Measurements from ENCODE around the gene FAM200B. TPM values are rescaled to one million over a fixed set of nuclear protein-coding genes. Genes with fewer than 3 reads are reported as not detected.

Gene FAM200B
- total RNA-seq, 1 donor from 2014 or later, result 25.5 TPM

DNA sequence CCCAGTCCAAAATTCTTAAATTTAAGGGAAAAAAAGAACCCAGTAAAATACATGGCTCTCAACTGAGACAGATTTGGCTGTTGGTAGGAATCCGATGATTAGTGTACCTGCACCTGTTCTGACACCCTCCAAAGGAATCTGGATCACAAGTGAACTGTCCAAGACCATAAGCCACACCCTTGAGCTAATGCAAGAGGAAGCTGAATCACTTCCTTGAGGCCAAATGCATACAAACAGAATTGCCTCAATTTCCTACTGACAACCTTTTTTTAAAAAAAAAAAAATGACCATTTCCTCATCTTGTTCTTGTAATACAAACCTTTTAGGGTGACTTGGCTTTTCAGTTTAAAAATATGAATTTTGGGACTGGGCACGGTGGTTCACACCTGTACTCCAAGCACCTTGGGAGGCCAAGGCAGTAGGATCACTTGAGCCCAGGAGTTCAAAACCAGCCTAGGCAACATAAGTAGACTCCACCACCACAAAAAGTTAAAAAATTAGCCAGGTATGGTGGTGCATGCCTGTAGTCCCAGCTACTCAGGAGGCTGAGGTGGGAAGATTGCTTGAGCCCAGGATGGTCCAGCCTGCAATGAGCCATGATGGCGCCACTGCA lies 15.8 kb upstream of the FAM200B start:
- DNase-seq, result no peak
- intact Hi-C loops (cut with DNase I), result no loop called here
- ATAC-seq (ENCODE audit: poor library complexity), result peak; percentile 51

DNA sequence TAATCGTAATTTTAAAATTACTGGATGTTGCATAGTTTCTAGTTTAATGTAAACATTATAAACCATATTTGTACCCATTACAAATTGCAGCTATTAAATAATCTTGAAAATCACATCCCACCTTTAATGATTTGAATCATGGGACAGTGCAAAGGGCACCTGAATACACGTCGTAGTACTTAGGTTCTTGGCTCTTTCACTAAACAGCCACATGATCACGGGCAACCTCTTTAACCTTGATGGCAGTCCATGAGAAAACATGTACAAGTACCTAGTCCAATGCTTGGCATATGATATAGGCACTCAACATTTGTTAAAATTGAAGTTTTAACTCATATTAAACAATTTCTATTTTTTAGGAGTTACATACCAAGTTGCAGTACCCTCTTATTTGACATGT lies 14.6 kb upstream of the FAM200B start:
- ATAC-seq (ENCODE audit: poor library complexity) (no peak), DNase-seq (no peak)
- intact Hi-C loops (cut with DNase I), result no loop called here

DNA sequence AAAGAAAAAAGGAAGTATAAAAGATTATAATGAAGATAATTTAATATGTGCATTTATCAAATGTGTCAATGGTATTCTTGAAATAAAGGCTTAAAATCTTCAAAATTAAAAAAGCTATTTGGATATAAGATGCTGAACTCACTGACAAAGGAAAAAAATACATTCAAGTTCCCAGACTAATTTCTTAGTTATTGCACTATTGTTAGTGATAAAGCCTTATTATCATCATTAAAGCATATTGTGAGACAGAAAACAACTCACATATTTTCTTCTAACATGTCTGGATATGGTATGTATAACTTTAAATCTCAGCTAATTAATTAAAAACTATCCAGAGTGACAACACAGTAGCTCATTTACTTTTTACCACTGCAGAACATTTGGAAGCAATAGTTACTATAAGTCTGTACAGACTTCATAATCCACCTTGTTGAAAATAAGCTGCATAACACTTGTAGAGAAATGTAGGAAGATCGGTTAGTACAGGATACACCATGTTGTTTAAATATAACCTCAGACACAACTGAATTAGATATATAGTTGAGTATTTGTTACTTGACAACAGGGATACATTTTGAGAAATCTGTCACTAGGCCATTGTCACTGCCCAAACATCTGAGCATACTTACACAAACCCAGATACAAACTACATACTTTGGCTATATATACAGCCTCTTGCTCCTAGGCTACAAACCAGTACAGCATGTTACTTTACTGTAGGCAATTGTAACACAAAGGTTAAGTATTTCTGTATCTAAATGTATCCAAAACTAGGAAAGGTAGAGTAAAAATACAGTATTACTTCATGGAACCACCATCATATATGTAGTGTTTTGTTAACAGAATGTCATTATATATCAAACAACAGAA lies 12.8 kb upstream of the FAM200B start:
- DNase-seq (no peak), ATAC-seq (ENCODE audit: poor library complexity) (no peak)
- intact Hi-C loops (cut with DNase I), result no loop called here

DNA sequence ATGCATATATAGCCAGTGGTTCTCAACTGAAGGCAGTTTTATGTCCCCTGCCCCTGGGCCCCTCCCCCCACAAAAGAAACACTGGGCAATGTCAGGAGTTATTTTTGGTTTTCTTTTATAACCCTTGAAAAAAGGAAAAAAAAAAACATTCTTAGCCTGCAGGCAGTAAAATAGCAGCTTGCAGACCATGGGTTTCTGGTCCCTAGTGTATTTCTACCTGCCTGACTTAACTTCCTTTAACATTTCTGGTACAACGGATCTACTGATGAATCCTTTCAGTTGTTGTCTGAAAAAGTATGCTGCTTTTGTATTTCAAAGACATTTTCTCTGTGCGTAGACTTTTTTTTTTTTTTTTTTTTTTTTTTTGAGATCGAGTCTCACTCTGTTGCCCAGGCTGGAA lies 11.1 kb upstream of the FAM200B start:
- no peak for ATAC-seq (ENCODE audit: poor library complexity)
- intact Hi-C loops (cut with DNase I), result no loop called here
- DNase-seq, result no peak

DNA sequence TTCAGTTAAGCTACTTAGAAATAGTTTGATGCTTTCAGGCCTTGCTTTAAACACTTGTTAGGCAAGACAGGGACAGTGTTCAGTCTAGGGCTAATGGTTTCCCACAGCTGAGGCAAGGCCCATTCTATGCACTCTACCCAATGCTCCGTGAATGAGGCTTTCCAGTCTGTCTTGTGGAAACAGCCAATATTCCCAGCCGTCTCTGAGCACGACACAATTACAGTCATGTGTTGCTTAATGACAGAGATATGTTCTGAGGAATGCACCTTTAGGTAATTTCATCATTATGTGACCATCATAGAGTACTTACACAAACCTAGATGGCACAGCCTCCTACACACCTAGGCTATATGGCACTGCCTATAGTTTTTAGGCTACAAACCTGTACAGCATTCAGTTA lies 9.5 kb upstream of the FAM200B start:
- ATAC-seq (ENCODE audit: poor library complexity) (no peak), DNase-seq (no peak)
- intact Hi-C loops (cut with DNase I), result no loop called here

DNA sequence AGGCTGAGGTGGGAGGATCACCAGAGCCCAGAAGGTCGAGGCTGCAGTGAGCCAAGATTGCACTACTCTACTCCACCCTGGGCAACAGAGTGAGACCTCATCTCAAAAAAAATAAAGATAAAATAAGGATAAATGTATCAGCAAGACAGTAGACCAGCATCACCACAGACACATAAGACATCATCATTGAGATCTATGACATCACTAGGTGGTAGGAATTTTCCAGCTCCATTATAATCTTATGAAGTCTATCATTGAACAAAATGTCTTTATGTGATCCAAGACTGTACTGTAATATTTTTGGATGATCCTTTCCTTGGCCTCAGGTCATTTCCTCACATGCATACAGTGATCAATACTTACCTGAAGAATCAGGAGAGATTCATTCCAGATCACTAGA lies 8.3 kb upstream of the FAM200B start:
- ATAC-seq (ENCODE audit: poor library complexity) (no peak), DNase-seq (no peak)
- intact Hi-C loops (cut with DNase I), result no loop called here

DNA sequence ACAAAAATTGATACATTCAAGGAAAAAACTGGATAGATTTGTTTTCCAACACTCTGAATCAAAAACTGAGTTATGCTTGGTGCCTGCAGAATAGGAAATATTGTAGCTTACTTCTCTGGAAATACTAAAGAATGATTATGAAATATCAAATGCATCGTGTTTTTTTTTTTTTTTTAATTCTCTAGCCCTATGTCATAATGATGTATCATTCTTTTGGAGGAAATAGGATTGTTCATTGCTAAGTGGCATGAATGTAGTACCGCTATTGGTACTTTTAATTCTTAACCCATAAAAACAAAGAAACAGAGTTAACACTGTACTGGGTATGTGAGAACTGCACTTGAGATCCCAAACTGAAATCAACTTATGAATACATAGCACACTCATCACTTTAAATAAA lies 7.6 kb upstream of the FAM200B start:
- ATAC-seq (ENCODE audit: poor library complexity) (no peak), DNase-seq (no peak)
- intact Hi-C loops (cut with DNase I), result no loop called here

DNA sequence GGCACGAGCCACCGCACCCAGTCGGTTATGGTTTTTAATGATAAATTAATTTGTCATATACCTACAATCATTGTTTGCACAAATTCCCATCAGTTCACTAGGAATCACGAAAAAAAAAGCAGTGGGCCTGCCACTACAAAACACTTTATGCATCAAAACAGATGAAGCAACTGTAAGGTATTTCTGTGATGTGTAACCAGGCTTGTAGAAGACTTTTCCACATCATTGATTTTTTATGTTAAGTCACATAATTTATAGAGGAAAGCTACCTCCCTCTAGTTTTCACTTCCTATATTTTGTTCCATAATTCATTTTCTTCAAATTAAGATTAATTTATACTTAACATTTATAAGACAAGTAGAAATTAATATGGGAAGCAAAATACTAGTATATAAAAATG lies 6.7 kb upstream of the FAM200B start:
- DNase-seq (no peak), ATAC-seq (ENCODE audit: poor library complexity) (no peak)
- intact Hi-C loops (cut with DNase I), result no loop called here

DNA sequence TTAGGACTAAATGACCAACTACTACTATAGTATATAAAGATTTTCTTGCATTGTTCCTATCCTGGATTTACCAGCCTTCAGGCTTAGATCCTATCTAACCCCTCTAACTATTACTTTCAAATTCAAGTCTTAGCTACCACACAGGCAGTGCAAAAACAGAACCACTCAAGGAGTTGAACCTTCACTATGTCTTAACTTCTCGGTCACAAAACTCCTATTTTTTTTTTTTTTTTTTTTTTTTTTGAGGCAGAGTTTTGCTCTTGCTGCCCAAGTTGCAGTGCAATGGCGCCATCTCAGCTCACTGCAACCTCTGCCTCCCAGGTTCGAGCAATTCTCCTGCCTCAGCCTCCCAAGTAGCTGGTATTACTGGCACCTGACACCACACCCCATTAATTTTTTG lies 6.3 kb upstream of the FAM200B start:
- no peak for DNase-seq
- intact Hi-C loops (cut with DNase I), result no loop called here
- ATAC-seq (ENCODE audit: poor library complexity), result no peak

DNA sequence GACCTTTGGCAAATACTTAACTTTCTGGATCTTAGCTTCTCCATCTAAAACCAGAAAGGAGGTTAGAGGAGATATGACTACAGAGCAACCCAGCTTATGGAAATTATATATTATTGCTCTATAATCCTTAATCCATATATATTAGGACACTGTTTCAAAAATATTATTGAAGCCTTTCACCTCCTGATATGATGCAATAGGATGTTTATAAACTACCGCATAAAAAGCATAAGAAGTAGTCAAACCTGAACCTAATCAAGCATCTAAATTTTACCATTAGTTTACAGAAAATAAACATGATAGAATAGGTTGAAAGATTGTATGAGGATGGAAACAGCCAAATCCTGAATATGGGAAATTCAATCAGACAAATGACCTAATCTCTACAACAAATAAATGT lies 5.6 kb upstream of the FAM200B start:
- intact Hi-C loops (cut with DNase I), result no loop called here
- ATAC-seq (ENCODE audit: poor library complexity) (no peak), DNase-seq (no peak)

DNA sequence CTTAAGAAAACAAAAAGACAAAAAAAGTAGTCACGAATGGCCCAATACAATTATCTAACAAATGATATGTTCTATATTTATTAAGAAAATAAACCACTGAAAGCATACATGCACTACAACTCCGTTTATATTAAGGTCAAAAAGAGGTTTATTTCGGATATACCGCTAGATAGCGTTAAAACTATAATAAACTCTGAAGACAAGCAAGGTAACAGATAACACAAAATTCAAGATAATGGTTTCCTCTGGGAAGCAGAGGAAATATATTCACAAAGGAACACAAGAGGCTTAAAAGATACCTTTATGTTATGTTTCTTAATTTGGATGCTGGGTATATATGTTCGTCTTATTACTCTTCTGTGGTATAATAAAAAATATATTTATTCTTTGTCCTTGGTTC lies 4.7 kb upstream of the FAM200B start:
- DNase-seq, result no peak
- no peak for ATAC-seq (ENCODE audit: poor library complexity)
- intact Hi-C loops (cut with DNase I), result no loop called here

DNA sequence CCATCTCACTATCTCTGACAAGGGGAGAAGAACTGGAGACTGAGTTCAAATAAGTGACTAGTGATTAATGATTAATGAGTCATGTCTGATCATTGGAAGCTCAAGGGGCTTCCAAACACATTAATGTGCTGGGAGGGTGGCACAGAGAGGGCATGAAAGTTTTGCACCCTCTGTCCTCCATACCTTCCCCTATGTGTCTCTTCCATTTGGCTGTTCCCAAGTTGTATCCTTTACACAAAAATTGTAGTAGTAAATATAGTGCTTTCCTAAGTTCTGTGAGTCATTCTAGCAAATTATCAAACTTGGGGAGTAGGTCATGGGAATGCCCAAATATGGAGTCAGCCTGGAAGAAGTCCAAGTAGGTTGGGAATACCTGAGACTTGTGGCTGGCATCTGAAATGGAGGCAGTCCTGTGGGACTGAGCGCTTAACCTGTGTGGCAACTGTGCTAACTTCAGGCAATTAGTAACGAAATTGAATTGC lies 4.1 kb upstream of the FAM200B start:
- intact Hi-C loops (cut with DNase I), result no loop called here
- no peak for ATAC-seq (ENCODE audit: poor library complexity)
- DNase-seq, result no peak

DNA sequence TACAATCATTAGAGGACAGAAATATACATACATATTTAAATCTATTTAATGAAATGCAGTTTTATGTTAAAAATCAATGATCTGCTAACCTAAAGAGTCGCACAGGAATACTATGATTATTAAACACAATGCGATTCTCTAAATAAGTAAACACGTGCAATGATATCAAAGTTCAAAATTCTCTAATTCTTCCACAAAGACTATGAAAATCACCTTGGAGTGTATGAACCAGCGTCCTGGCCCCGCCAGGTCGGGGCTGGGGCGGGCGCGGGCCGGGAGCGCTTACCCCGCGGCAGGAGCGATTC lies 608 bp upstream of the FAM200B start:
- DNase-seq (no peak), ATAC-seq (ENCODE audit: poor library complexity) (no peak)
- intact Hi-C loops (cut with DNase I), result no loop called here

DNA sequence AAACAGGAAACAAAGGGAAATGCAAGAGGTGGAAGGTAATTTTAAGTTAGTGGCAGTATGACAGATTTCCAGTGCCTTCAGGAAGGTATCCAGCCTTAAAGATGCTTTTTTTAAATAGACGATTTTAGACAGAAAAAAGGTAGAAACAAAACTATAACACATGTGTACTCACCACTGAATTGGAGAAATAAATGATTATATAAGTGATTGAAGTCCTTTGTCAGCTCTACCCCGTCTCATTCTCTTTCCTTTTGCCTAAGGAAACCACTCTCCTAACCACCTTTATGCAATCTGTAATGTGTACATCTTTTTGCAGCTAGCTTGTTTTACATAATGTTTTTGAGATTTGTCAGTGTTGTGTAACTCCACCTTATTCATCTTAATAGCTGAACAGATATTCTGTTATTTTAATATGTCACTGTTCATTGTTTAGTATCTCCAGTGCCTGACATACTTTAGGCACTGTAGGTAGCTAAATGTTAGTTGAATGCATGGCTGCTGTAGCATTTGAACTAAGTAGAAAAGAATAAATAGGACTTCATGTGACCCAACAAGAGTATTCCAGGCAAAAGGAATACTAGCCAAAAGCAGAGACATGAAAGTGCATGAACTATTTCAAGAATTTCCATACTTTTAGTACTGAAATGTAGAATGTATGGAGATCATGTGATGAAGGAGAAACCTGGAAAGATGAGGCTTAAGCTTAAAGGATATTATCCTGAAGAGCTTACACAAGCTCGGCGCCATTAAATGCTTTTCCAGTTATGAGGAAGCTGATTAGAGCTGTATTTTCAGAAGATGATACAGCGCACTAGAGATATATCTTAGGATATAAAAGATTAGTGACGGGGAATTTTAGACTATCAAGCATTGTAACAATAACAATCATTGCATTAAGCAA lies 865 bp downstream of the FAM200B start:
- no peak for DNase-seq
- ATAC-seq (ENCODE audit: poor library complexity), result no peak
- intact Hi-C loops (cut with DNase I), result no loop called here

DNA sequence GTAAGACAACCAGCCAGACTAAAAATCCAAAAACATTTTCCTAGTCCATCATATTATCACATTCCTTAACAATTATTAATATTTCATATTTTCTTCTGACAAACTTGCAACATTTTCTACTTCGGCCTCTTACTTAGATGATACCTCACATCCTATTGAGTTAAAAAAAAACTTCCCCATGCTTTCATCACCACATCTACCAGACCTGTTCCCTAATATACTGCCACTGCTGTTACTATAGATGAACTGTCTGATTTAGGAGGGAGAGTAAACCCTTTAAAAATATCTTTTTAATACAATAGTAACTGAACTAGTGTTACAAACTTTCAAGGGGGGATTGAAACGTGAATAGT lies 1.5 kb downstream of the FAM200B start:
- intact Hi-C loops (cut with DNase I), result no loop called here
- DNase-seq, result no peak
- no peak for ATAC-seq (ENCODE audit: poor library complexity)

DNA sequence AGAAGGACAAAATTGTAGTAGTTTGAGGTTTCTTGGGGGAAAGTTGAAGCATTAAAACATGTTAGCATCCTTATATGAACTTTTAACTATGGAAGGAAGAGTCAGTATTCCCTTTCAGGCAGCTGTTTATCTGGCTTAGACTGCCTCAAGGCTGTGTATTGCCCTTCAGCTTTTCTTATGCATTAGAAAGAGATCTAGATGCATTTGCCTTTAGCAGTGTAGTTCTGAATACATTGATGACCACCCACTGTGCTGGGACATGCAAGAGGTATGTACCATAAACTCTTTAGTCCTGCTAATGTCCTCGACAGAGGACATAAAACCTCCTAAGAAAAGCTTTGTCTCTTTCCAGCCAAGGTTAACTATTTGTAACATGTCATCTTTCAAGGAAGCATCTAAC lies 2.9 kb downstream of the FAM200B start:
- intact Hi-C loops (cut with DNase I), result no loop called here
- ATAC-seq (ENCODE audit: poor library complexity) (no peak), DNase-seq (no peak)

DNA sequence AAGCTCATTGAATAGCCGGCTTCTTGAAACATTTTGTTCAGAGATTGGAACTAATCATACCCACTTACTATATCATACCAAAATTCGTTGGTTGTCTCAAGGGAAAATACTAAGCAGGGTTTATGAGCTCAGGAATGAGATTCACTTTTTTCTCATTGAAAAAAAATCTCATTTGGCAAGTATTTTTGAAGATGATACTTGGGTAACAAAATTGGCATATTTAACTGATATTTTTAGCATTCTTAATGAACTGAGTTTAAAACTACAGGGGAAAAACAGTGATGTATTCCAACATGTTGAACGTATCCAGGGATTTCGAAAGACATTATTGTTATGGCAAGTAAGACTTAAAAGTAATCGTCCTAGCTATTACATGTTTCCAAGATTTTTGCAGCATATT lies 6.4 kb downstream of the FAM200B start:
- ATAC-seq (ENCODE audit: poor library complexity) (no peak), DNase-seq (no peak)
- intact Hi-C loops (cut with DNase I), result no loop called here

DNA sequence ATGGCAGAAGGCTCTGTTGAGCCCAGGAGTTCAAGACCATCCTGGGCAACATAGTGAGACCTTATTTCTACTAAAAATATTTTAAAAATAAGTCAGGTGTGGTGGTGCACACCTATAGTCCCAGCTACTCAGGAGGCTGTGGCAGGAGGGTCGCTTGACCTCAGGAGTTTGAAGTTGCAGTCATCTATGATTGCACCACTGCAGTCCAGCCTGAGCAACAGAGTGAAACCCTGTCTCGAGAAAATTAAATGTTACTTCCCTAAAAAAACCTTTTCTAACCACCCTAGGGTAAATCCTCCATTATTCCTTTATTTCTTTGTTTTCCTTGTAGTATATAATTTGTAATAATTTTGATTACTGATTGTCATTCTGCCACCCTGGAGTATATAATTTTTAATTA lies 7.9 kb downstream of the FAM200B start:
- no peak for DNase-seq
- intact Hi-C loops (cut with DNase I), result no loop called here

DNA sequence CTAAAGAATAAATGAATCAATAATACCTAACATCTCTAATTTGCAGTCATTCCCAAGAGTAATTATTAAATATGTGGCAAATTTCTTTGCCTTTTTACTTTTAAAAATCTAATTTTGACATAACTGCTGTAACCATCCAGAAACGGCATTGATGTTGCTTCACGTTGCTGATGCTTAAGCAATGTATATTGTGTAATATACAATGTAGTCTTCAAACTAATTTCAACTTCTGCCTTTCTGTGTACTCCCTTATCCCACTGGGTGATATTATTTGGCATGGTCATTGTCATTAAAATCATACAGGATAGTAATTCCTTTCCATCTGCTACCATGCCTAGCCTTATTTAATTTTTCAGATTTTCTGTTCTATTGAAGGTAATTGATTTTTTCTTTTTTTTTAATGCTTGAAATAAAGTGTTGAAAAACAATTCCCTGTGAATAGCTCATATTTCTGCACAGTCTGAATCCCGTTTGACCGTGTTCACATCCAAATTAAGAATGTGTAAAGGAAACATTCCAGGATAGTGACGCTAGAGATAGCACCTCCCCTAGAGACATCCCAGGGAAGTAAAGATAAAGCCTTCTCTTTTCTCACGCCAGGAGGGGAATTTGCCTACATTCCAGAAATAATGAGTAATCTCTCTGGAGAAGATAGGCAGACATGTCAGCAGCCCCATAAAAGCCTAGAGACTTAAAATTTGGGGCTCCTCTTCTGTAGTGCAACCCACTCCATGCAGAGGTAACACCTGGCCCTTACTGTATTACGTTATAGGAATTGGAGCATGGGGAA lies 8.6 kb downstream of the FAM200B start:
- peak; percentile 83 for ATAC-seq (ENCODE audit: poor library complexity)
- DNase-seq, result no peak
- intact Hi-C loops (cut with DNase I), result no loop called here

More for the DNA sequence above, 7.9 kb downstream of the FAM200B start:
- no peak for ATAC-seq (ENCODE audit: poor library complexity)
